Colonic mucosa (tissue), 4 donors: Measurements from ENCODE around the gene ARHGAP32. TPM values are rescaled to one million over a fixed set of nuclear protein-coding genes. Genes with fewer than 3 reads are reported as not detected.

Experiments
- DNase-seq: peaks from one replicate; pipeline ENCODE4 v3.0.0-alpha.2; 2020
- H3K27ac ChIP-seq: fragments of 200-600 bp; one replicate; pipeline ENCODE4 v1.8.0; 2021
- H3K27me3 ChIP-seq: fragments of 200-600 bp; one replicate; pipeline ENCODE4 v1.8.0; 2021
- H3K36me3 ChIP-seq: fragments of 200-600 bp; one replicate; pipeline ENCODE4 v1.8.0; 2021
- H3K4me1 ChIP-seq: fragments of 200-600 bp; one replicate; pipeline ENCODE4 v1.8.0; 2021; ENCODE audit warnings: mild to moderate bottlenecking
- H3K4me3 ChIP-seq: fragments of 200-600 bp; one replicate; pipeline ENCODE4 v1.8.0; 2021
- H3K9ac ChIP-seq, 2 donors: one replicate each; pipeline ENCODE4 v1.7.0; 2013; ENCODE audit warnings: control low read depth in 2 of 2, low read depth in 2 of 2, low read length in 2 of 2
- H3K9me3 ChIP-seq: fragments of 200-600 bp; one replicate; pipeline ENCODE4 v1.8.0; 2021
- intact Hi-C: fragments of 100-400 bp; cut with DNase I; formaldehyde crosslinking; loops from one replicate; pipeline ENCODE4 v1.14.1; 2022
- total RNA-seq, 2 donors: library from RNA; stranded (reverse); fragmentation: NEBNext Ultra II Directional in 1 of 2; extraction: Animal tissue kit (Norgen Biotek cat#: 25700) in 1 of 2; gene quantifications; one replicate each; pipeline ENCODE4 v1.2.1, GENCODE V29; 2021
- TF ChIP-seq, protein P1 (sequence below): fragments of 200-600 bp; IDR thresholded peaks from one replicate; pipeline ENCODE4 v1.8.0; 2022; ENCODE audit warnings: antibody characterized with exemption, mild to moderate bottlenecking
- donor health status: healthy.
- donor health status: DM: no; HTN: no; CAD: no.
- donor health status: DM: no; HTN: no; CAD: no.

ARHGAP32 gene
- total RNA-seq, 2 donors from 2014 or later: 52.6 to 65.7 TPM

GRCh38 chr11:129148487-129148886 lies 43.6 kb downstream of the ARHGAP32 start:
- Histone ChIP-seq H3K9ac (no peak overlapping the region), H3K27ac (no peak overlapping the region), H3K27me3 (no peaks in the 10 kb centered on the region), H3K4me1 (no peaks in the 10 kb centered on the region), H3K4me3 (no peak overlapping the region), H3K36me3 (no peaks in the 10 kb centered on the region), H3K9me3 (no peaks in the 10 kb centered on the region)
- intact Hi-C loops: no loop called here
- DNase-seq: no peak
- TF ChIP-seq, protein P1, sequence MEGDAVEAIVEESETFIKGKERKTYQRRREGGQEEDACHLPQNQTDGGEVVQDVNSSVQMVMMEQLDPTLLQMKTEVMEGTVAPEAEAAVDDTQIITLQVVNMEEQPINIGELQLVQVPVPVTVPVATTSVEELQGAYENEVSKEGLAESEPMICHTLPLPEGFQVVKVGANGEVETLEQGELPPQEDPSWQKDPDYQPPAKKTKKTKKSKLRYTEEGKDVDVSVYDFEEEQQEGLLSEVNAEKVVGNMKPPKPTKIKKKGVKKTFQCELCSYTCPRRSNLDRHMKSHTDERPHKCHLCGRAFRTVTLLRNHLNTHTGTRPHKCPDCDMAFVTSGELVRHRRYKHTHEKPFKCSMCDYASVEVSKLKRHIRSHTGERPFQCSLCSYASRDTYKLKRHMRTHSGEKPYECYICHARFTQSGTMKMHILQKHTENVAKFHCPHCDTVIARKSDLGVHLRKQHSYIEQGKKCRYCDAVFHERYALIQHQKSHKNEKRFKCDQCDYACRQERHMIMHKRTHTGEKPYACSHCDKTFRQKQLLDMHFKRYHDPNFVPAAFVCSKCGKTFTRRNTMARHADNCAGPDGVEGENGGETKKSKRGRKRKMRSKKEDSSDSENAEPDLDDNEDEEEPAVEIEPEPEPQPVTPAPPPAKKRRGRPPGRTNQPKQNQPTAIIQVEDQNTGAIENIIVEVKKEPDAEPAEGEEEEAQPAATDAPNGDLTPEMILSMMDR: no peak

DNA sequence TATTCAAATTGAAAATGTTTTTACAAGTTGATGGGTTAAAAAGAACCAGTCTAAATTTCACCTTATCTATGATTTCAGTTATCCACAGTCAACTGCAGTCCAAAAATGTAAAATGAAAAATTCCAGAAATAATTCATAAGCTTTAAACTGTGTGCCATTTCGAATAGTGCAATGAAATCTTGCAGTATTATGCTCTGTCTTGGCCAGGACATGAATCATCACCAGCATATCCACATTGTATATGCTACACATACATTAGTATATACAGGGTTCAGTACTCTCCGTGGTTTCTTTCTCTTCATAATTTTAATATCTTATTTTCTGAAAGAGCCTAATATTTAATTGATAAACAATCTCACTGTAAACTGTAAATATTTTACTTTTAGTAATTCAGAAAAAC lies 45.9 kb downstream of the ARHGAP32 start:
- no peak for DNase-seq
- TF ChIP-seq, protein P1: no peak
- Histone ChIP-seq H3K27ac (no peak overlapping the region), H3K36me3 (no peaks in the 10 kb centered on the region), H3K4me3 (no peak overlapping the region), H3K9ac (no peak overlapping the region), H3K4me1 (no peaks in the 10 kb centered on the region), H3K27me3 (no peaks in the 10 kb centered on the region), H3K9me3 (no peaks in the 10 kb centered on the region)
- intact Hi-C loops: no loop called here

- DNase-seq: no peak
- no peaks in the 10 kb centered on the region for H3K4me1 ChIP-seq
- H3K4me3 ChIP-seq: no peak overlapping the region
- no peak overlapping the region for H3K27ac ChIP-seq
- H3K9ac ChIP-seq: no peak overlapping the region
- no peaks in the 10 kb centered on the region for H3K27me3 ChIP-seq
- H3K36me3 ChIP-seq: no peaks in the 10 kb centered on the region
- TF ChIP-seq, protein P1: no peak
- H3K9me3 ChIP-seq: no peaks in the 10 kb centered on the region
- intact Hi-C loops: no loop called here
Observed at GRCh38 chr11:129145276-129145675, 46.8 kb downstream of the ARHGAP32 start.

GRCh38 chr11:129144256-129144655 lies 47.9 kb downstream of the ARHGAP32 start:
- no peaks in the 10 kb centered on the region for H3K36me3 ChIP-seq
- no peak overlapping the region for H3K4me3 ChIP-seq
- intact Hi-C loops: no loop called here
- no peak overlapping the region for H3K27ac ChIP-seq
- no peak for DNase-seq
- no peaks in the 10 kb centered on the region for H3K9me3 ChIP-seq
- no peaks in the 10 kb centered on the region for H3K4me1 ChIP-seq
- no peaks in the 10 kb centered on the region for H3K27me3 ChIP-seq
- no peak overlapping the region for H3K9ac ChIP-seq
- TF ChIP-seq, protein P1: no peak

- TF ChIP-seq, protein P1: no peak
- H3K4me3 ChIP-seq: no peak overlapping the region
- H3K9me3 ChIP-seq: no peaks in the 10 kb centered on the region
- H3K4me1 ChIP-seq: no peaks in the 10 kb centered on the region
- intact Hi-C loops: no loop called here
- no peak overlapping the region for H3K27ac ChIP-seq
- DNase-seq: peak; percentile 74
- H3K9ac ChIP-seq: no peak overlapping the region
- H3K27me3 ChIP-seq: no peaks in the 10 kb centered on the region
- no peaks in the 10 kb centered on the region for H3K36me3 ChIP-seq
Observed at GRCh38 chr11:129143335-129143734, 48.8 kb downstream of the ARHGAP32 start.
